OCI-LY1 (cell line): ENCODE results near the gene VIPR2.

Experiments used
- H2AFZ ChIP-seq: fragments of 200-600 bp; sonication (generic), shearing (Covaris generic); 2 replicates; pipeline ENCODE4 v1.6.0; 2014; ENCODE audit warnings: antibody characterized with exemption, mild to moderate bottlenecking, low read length
- H3F3A ChIP-seq: fragments of 200-600 bp; sonication (generic), shearing (Covaris generic); 2 replicates; pipeline ENCODE4 v1.6.0; 2014; ENCODE audit warnings: mild to moderate bottlenecking, antibody characterized with exemption, low read length, moderate library complexity; ENCODE audit not compliant: insufficient read depth
- H3K27ac ChIP-seq: fragments of 200-600 bp; sonication (generic); 2 replicates; pipeline ENCODE4 v1.5.1; 2014; ENCODE audit warnings: low read length, mixed run types, mild to moderate bottlenecking, low read depth; ENCODE audit not compliant: poor library complexity, severe bottlenecking
- H3K27me3 ChIP-seq: fragments of 200-600 bp; sonication (generic); 2 replicates; pipeline ENCODE4 v1.6.0; 2014; ENCODE audit warnings: antibody characterized with exemption, mild to moderate bottlenecking, low read length, moderate library complexity; ENCODE audit not compliant: insufficient read depth
- H3K36me3 ChIP-seq: fragments of 200-600 bp; sonication (generic); 2 replicates; pipeline ENCODE4 v1.6.1; 2014; ENCODE audit warnings: mild to moderate bottlenecking, antibody characterized with exemption, low read length, moderate library complexity, mixed read lengths; ENCODE audit not compliant: insufficient read depth
- H3K4me1 ChIP-seq: fragments of 200-600 bp; sonication (generic); 2 replicates; pipeline ENCODE4 v1.5.1; 2014; ENCODE audit warnings: mild to moderate bottlenecking, low read length, moderate library complexity; ENCODE audit not compliant: insufficient read depth, severe bottlenecking
- H3K4me2 ChIP-seq: fragments of 200-600 bp; sonication (generic), shearing (Covaris generic); 2 replicates; pipeline ENCODE4 v1.6.1; 2014; ENCODE audit warnings: low read length
- H3K4me3 ChIP-seq: fragments of 200-600 bp; sonication (generic); 2 replicates; pipeline ENCODE4 v1.5.1; 2014; ENCODE audit warnings: low read length, low read depth, mild to moderate bottlenecking, mixed read lengths; ENCODE audit not compliant: poor library complexity, severe bottlenecking
- H3K79me2 ChIP-seq: fragments of 200-600 bp; shearing (Covaris generic); 2 replicates; pipeline ENCODE4 v1.6.1; 2016; ENCODE audit warnings: mixed run types, low read length, mixed read lengths; ENCODE audit not compliant: insufficient read depth
- H3K9ac ChIP-seq: fragments of 200-600 bp; sonication (generic), shearing (Covaris generic); 2 replicates; pipeline ENCODE4 v1.6.1; 2014; ENCODE audit warnings: mild to moderate bottlenecking, low read length, mixed read lengths
- H3K9me2 ChIP-seq: fragments of 200-600 bp; sonication (generic), shearing (Covaris generic); 2 replicates; pipeline ENCODE4 v1.6.1; 2014; ENCODE audit warnings: low read depth, mild to moderate bottlenecking, low read length, mixed read lengths
- H3K9me3 ChIP-seq: fragments of 200-600 bp; shearing (Covaris generic); 2 replicates; pipeline ENCODE4 v1.6.1; 2014; ENCODE audit warnings: low read length, mixed read lengths
- H4K20me1 ChIP-seq: fragments of 200-600 bp; sonication (generic), shearing (Covaris generic); 2 replicates; pipeline ENCODE4 v1.6.0; 2016; ENCODE audit warnings: mild to moderate bottlenecking, low read length; ENCODE audit not compliant: insufficient read depth
- CTCF ChIP-seq: fragments of 200-600 bp; sonication (generic), shearing (Covaris generic); IDR thresholded peaks from 2 replicates; pipeline ENCODE4 v1.5.1; 2017; ENCODE audit warnings: mild to moderate bottlenecking, antibody characterized with exemption, low read length, moderate library complexity, mixed read lengths
- EZH2 ChIP-seq: fragments of 200-600 bp; sonication (generic), shearing (Covaris generic); IDR thresholded peaks from 2 replicates; pipeline ENCODE4 v1.8.0; 2017; ENCODE audit warnings: borderline replicate concordance, mixed run types, mild to moderate bottlenecking, antibody characterized with exemption, low read length, moderate library complexity, mixed read lengths

The VIPR2 gene

GRCh38 chr7:158995514-158995913, 149.2 kb downstream of the VIPR2 start:
- no peak overlapping the region for H3K4me3 ChIP-seq
- no peak overlapping the region for H2AFZ ChIP-seq
- no peaks in the 10 kb centered on the region for H4K20me1 ChIP-seq
- no peaks in the 10 kb centered on the region for H3K36me3 ChIP-seq
- H3K4me2 ChIP-seq: no peak overlapping the region
- no peaks in the 10 kb centered on the region for H3K9me3 ChIP-seq
- H3K4me1 ChIP-seq: no peaks in the 10 kb centered on the region
- TF ChIP-seq EZH2 (no peak), CTCF (no peak)
- H3F3A ChIP-seq: no peaks in the 10 kb centered on the region
- no peaks in the 10 kb centered on the region for H3K79me2 ChIP-seq
- H3K9ac ChIP-seq: no peak overlapping the region
- no peaks in the 10 kb centered on the region for H3K9me2 ChIP-seq
- H3K27ac ChIP-seq: no peak overlapping the region
- no peaks in the 10 kb centered on the region for H3K27me3 ChIP-seq

- H3K9me3 ChIP-seq: no peaks in the 10 kb centered on the region
- H3K4me3 ChIP-seq: no peak overlapping the region
- H3K79me2 ChIP-seq: no peaks in the 10 kb centered on the region
- H3K27ac ChIP-seq: no peak overlapping the region
- no peaks in the 10 kb centered on the region for H3K27me3 ChIP-seq
- TF ChIP-seq CTCF: no peak
- no peak for TF ChIP-seq EZH2
- H3K4me2 ChIP-seq: no peak overlapping the region
- no peaks in the 10 kb centered on the region for H3K36me3 ChIP-seq
- H2AFZ ChIP-seq: no peak overlapping the region
- no peak overlapping the region for H3K9ac ChIP-seq
- H3K4me1 ChIP-seq: no peaks in the 10 kb centered on the region
- no peaks in the 10 kb centered on the region for H3K9me2 ChIP-seq
- no peaks in the 10 kb centered on the region for H3F3A ChIP-seq
- no peaks in the 10 kb centered on the region for H4K20me1 ChIP-seq
Observed at GRCh38 chr7:158994687-158995086, 150.0 kb downstream of the VIPR2 start.

GRCh38 chr7:158993591-158993990, 151.1 kb downstream of the VIPR2 start:
- Histone ChIP-seq H2AFZ (no peak overlapping the region), H4K20me1 (no peaks in the 10 kb centered on the region), H3K4me2 (no peak overlapping the region), H3K4me1 (no peaks in the 10 kb centered on the region), H3K4me3 (no peak overlapping the region), H3F3A (no peaks in the 10 kb centered on the region), H3K27ac (no peak overlapping the region), H3K36me3 (no peaks in the 10 kb centered on the region), H3K9ac (no peak overlapping the region), H3K79me2 (no peaks in the 10 kb centered on the region), H3K9me2 (no peaks in the 10 kb centered on the region), H3K27me3 (no peaks in the 10 kb centered on the region; the same call in 1 of the 2 replicates), H3K9me3 (no peaks in the 10 kb centered on the region)
- TF ChIP-seq EZH2: no peak
- no peak for TF ChIP-seq CTCF
